HEK293 (cell line): ENCODE results near the gene GCK.
A peak's percentile ranks its signal among the peaks of the same experiment; 100 is the strongest.

ENCODE experiments used
- CTCF ChIA-PET: fragments of 350-600 bp; formaldehyde crosslinking; extraction: SDS; loops from one replicate; lab custom pipeline; 2021; ENCODE audit warnings: antibody characterized with exemption; lab: Yijun Ruan, JAX
- POLR2A ChIA-PET: fragments of 300-600 bp; formaldehyde crosslinking; extraction: SDS; loops from one replicate; lab custom pipeline; 2020; ENCODE audit warnings: antibody characterized with exemption, inconsistent platforms; lab: Yijun Ruan, JAX
- H3K27ac ChIP-seq: fragments of 200-500 bp; sonication (Bioruptor generic); 2 replicates; pipeline ENCODE4 v1.5.1; 2014; ENCODE audit warnings: low read depth, low read length, control low read depth, inconsistent platforms; ENCODE audit errors: extremely low read depth
- H3K36me3 ChIP-seq, 2 experiments: fragments of 200-500 bp in 1 of 2; sonication (Bioruptor generic) in 1 of 2; 1 replicate in 1 of 2; 2 replicates in 1 of 2; pipeline ENCODE4 v1.5.1; 2014 to 2017; ENCODE audit warnings: inconsistent platforms in 2 of 2, low read length in 2 of 2; ENCODE audit not compliant: control insufficient read depth in 2 of 2, insufficient read depth in 1 of 2
- H3K4me1 ChIP-seq: fragments of 200-500 bp; sonication (Bioruptor generic); 2 replicates; pipeline ENCODE4 v1.5.1; 2014; ENCODE audit warnings: mild to moderate bottlenecking, low read length, inconsistent platforms; ENCODE audit not compliant: control insufficient read depth, insufficient read depth
- H3K4me3 ChIP-seq: 2 replicates; pipeline ENCODE4 v1.5.1; 2011; ENCODE audit warnings: low read depth, mild to moderate bottlenecking, control low read depth, low read length, moderate library complexity
- H3K9me3 ChIP-seq: fragments of 200-500 bp; sonication (Bioruptor generic); 2 replicates; pipeline ENCODE4 v1.5.1; 2014; ENCODE audit warnings: low read depth, low read length, inconsistent platforms; ENCODE audit not compliant: control insufficient read depth, insufficient read depth
- CTCF ChIP-seq: fragments of 450-650 bp; formaldehyde crosslinking; IDR thresholded peaks from 2 replicates; pipeline ENCODE4 v1.5.1; 2016; ENCODE audit warnings: missing biosample characterization, missing genetic modification characterization
- KLF9 ChIP-seq: fragments of 450-650 bp; formaldehyde crosslinking; IDR thresholded peaks from 2 replicates; pipeline ENCODE4 v1.5.1; 2016; ENCODE audit warnings: missing biosample characterization, missing genetic modification characterization, low read depth
- ZNF155 ChIP-seq: fragments of 450-650 bp; formaldehyde crosslinking; IDR thresholded peaks from 2 replicates; pipeline ENCODE4 v1.5.1; 2016; ENCODE audit warnings: missing biosample characterization, missing genetic modification characterization
- ZNF174 ChIP-seq: fragments of 450-650 bp; formaldehyde crosslinking; IDR thresholded peaks from 2 replicates; pipeline ENCODE4 v1.5.0; 2017; ENCODE audit warnings: missing biosample characterization, mild to moderate bottlenecking, missing genetic modification characterization
- ZNF202 ChIP-seq: fragments of 450-650 bp; formaldehyde crosslinking; IDR thresholded peaks from 2 replicates; pipeline ENCODE4 v1.5.1; 2016; ENCODE audit warnings: missing biosample characterization, missing genetic modification characterization, borderline replicate concordance
- ZNF23 ChIP-seq: fragments of 450-650 bp; formaldehyde crosslinking; IDR thresholded peaks from 2 replicates; pipeline ENCODE4 v1.5.1; 2016; ENCODE audit warnings: missing biosample characterization, missing genetic modification characterization, borderline replicate concordance
- ZNF530 ChIP-seq: fragments of 450-650 bp; formaldehyde crosslinking; IDR thresholded peaks from 2 replicates; pipeline ENCODE4 v1.5.1; 2016; ENCODE audit warnings: low read depth, missing biosample characterization, missing genetic modification characterization
- ZNF548 ChIP-seq: fragments of 450-650 bp; formaldehyde crosslinking; IDR thresholded peaks from 2 replicates; pipeline ENCODE4 v1.5.1; 2016; ENCODE audit warnings: missing biosample characterization, missing genetic modification characterization
- ZNF585B ChIP-seq: fragments of 450-650 bp; formaldehyde crosslinking; IDR thresholded peaks from 2 replicates; pipeline ENCODE4 v1.5.1; 2016; ENCODE audit warnings: missing biosample characterization, missing genetic modification characterization
- ZNF658 ChIP-seq: fragments of 450-650 bp; formaldehyde crosslinking; IDR thresholded peaks from 2 replicates; pipeline ENCODE4; 2016; ENCODE audit warnings: missing biosample characterization, missing genetic modification characterization
- ZNF677 ChIP-seq: fragments of 450-650 bp; IDR thresholded peaks from 2 replicates; pipeline ENCODE4 v1.5.0; 2018; ENCODE audit warnings: missing biosample characterization, mild to moderate bottlenecking, missing genetic modification characterization, moderate library complexity
- ZNF785 ChIP-seq: fragments of 450-650 bp; formaldehyde crosslinking; IDR thresholded peaks from 2 replicates; pipeline ENCODE4 v1.5.1; 2016; ENCODE audit warnings: missing biosample characterization, missing genetic modification characterization
- TF ChIP-seq, protein P1 (sequence below): fragments of 450-650 bp; formaldehyde crosslinking; IDR thresholded peaks from 2 replicates; pipeline ENCODE4 v1.5.1; 2017; ENCODE audit warnings: missing biosample characterization, missing genetic modification characterization
- TF ChIP-seq, protein P2 (sequence below): fragments of 450-650 bp; formaldehyde crosslinking; IDR thresholded peaks from 2 replicates; pipeline ENCODE4 v1.5.1; 2017; ENCODE audit warnings: missing biosample characterization, missing genetic modification characterization

GCK gene

GRCh38 chr7:44210107-44210506 is 20.9 kb upstream of the GCK start:
- peaks cover 18 to 80% of the 10 kb centered on the region in 2 experiments for H3K36me3 ChIP-seq
- no peaks in the 10 kb centered on the region for H3K9me3 ChIP-seq
- H3K4me3 ChIP-seq: no peak overlapping the region
- ChIA-PET POLR2A (no interaction called here), CTCF (no interaction called here)
- H3K27ac ChIP-seq: no peak overlapping the region
- no peaks in the 10 kb centered on the region for H3K4me1 ChIP-seq
- TF ChIP-seq ZNF530 (tag by site-specific recombination): no peak
- TF ChIP-seq KLF9 (tag by site-specific recombination): no peak

DNA sequence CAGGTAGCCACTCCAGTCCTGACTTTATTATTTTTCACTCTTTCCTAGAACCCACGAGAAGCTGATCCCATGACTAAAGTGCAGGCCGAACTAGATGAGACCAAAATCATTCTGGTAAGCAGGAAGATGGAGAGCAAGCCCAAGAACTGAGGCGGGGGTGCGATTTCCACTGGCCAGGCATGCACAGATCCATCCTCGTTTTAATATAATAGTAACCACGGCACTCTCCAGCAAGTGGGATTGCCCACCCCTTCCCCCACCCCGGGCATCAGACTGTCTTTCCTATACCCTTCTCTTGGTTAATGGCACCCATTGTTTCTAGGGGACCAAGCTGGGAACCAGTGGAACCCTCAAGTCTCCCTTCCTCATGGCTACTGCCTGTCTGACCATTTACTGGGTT is 18.8 kb upstream of the GCK start:
- Histone ChIP-seq H3K36me3 (peaks cover 18 to 91% of the 10 kb centered on the region in 2 experiments), H3K9me3 (no peaks in the 10 kb centered on the region), H3K4me1 (no peaks in the 10 kb centered on the region), H3K4me3 (no peak overlapping the region), H3K27ac (no peak overlapping the region)
- ChIA-PET CTCF (interaction anchor here (0.7 kb wide), 1 partner anchor 157 kb away, joined by 3 read pairs; no protein-coding TSS in a partner anchor), POLR2A (no interaction called here)
- TF ChIP-seq, protein P1, sequence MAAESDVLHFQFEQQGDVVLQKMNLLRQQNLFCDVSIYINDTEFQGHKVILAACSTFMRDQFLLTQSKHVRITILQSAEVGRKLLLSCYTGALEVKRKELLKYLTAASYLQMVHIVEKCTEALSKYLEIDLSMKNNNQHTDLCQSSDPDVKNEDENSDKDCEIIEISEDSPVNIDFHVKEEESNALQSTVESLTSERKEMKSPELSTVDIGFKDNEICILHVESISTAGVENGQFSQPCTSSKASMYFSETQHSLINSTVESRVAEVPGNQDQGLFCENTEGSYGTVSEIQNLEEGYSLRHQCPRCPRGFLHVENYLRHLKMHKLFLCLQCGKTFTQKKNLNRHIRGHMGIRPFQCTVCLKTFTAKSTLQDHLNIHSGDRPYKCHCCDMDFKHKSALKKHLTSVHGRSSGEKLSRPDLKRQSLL (tag by site-specific recombination): no peak
- TF ChIP-seq CTCF (no peak), ZNF548 (tag by site-specific recombination) (no peak), ZNF677 (tag by site-specific recombination) (no peak), ZNF202 (no peak), ZNF658 (no peak), ZNF174 (no peak), ZNF585B (tag by site-specific recombination) (no peak)
- TF ChIP-seq, protein P2, sequence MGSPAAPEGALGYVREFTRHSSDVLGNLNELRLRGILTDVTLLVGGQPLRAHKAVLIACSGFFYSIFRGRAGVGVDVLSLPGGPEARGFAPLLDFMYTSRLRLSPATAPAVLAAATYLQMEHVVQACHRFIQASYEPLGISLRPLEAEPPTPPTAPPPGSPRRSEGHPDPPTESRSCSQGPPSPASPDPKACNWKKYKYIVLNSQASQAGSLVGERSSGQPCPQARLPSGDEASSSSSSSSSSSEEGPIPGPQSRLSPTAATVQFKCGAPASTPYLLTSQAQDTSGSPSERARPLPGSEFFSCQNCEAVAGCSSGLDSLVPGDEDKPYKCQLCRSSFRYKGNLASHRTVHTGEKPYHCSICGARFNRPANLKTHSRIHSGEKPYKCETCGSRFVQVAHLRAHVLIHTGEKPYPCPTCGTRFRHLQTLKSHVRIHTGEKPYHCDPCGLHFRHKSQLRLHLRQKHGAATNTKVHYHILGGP: no peak

GRCh38 chr7:44206008-44206407 is 16.8 kb upstream of the GCK start:
- CTCF ChIA-PET: interaction anchor here (0.7 to 1.4 kb wide), 3 partner anchors 8 to 139 kb away, joined by 3 to 5 read pairs (median 3); no protein-coding TSS in a partner anchor
- H3K4me1 ChIP-seq: no peaks in the 10 kb centered on the region
- no peaks in the 10 kb centered on the region for H3K9me3 ChIP-seq
- no peak for TF ChIP-seq ZNF155
- no peak overlapping the region for H3K4me3 ChIP-seq
- POLR2A ChIA-PET: interaction anchor here (0.6 kb wide), 1 partner anchor 304 kb away, joined by 3 read pairs; no protein-coding TSS in a partner anchor
- peaks cover 18 to 72% of the 10 kb centered on the region in 2 experiments for H3K36me3 ChIP-seq
- H3K27ac ChIP-seq: no peak overlapping the region

DNA sequence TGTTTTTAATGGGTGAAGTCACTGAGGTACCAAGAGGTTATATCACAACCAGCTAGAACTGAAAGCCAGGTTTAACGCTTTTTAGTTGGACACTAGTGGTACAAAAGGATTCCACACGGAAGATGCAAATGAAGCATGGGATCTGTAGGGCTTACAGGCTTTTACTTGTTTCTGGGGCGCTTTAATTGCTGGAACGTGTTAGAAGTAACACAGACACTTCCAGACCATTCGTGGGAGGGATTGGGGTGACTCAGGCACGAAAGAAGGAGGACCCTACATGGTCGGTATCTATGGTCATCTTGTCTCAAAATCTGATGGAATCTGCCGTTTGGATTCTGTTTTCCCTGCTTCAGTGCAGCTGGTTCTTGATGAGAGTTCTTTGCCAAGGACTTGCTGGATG is 12.6 kb upstream of the GCK start:
- ChIA-PET CTCF (interaction anchor here (0.7 to 2.4 kb wide), 3 partner anchors 12 to 638 kb away, joined by 3 to 13 read pairs (median 3); no protein-coding TSS in a partner anchor), POLR2A (interaction anchor here (1.8 kb wide), 1 partner anchor 111 kb away, joined by 3 read pairs; no protein-coding TSS in a partner anchor)
- Histone ChIP-seq H3K36me3 (peaks cover 6 to 33% of the 10 kb centered on the region in 2 experiments; a peak in 2 of 3 replicates), H3K9me3 (no peaks in the 10 kb centered on the region), H3K27ac (no peak overlapping the region), H3K4me3 (peak overlapping the region; percentile 100), H3K4me1 (no peaks in the 10 kb centered on the region)
- TF ChIP-seq ZNF23 (tag by site-specific recombination) (no peak), ZNF785 (no peak), ZNF658 (no peak)
